Activated T-helper 17 cell treated with anti-CD3 and anti-CD28 coated beads, Interleukin-2, amount 50 U/mL, for 72 hours (primary cell): ENCODE data around the gene PKNOX2. TPM values are rescaled to one million over a fixed set of nuclear protein-coding genes. Genes with fewer than 3 reads are reported as not detected.

Experiments used
- ATAC-seq: fragments of 150-1000 bp; cut with Tn5 transposase; replicated peaks from 2 replicates; pipeline ENCODE4 v1.10.0; 2021; ENCODE audit warnings: mild to moderate bottlenecking, moderate library complexity
- H3K27ac Mint-ChIP-seq: one replicate; pipeline ENCODE4 v1.8.0; 2022; ENCODE audit warnings: mixed read lengths
- H3K27me3 Mint-ChIP-seq: one replicate; pipeline ENCODE4 v1.8.0; 2022; ENCODE audit warnings: mixed read lengths
- H3K36me3 Mint-ChIP-seq: one replicate; pipeline ENCODE4 v1.8.0; 2022; ENCODE audit warnings: low read depth, mild to moderate bottlenecking, mixed read lengths
- H3K4me1 Mint-ChIP-seq: one replicate; pipeline ENCODE4 v1.8.0; 2022; ENCODE audit warnings: mixed read lengths
- H3K4me3 Mint-ChIP-seq: one replicate; pipeline ENCODE4 v1.8.0; 2022; ENCODE audit warnings: mild to moderate bottlenecking, mixed read lengths
- H3K9me3 Mint-ChIP-seq: one replicate; pipeline ENCODE4 v1.8.0; 2022; ENCODE audit warnings: mixed read lengths
- total RNA-seq, 2 donors: library from RNA; stranded (reverse); gene quantifications; one replicate each; pipeline ENCODE4 v1.2.3, GENCODE V29; 2022

The PKNOX2 gene
- total RNA-seq, 2 donors from 2014 or later = not detected

DNA sequence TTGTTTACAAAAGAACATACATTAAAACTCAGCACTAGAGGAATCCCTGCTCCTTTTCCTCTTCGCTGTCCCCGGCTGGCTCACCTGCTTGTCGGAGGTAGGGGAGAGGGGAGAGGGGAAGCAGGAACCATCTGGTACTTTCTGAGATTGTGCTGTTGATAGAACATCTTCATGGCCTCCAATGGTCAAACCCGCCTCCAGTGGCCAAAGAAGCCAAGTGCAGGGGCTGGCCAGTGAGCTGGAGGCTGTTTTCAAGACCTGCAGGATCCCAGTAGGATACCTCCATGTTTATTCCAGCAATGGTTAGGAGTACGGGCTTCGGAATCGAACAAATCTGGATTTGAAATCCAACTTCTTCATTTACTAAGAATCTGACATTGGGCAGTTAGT is 92.6 kb downstream of the PKNOX2 start:
- H3K4me1 Mint-ChIP-seq = no peaks in the 10 kb centered on the region
- H3K27ac Mint-ChIP-seq = no peak overlapping the region
- no peak for ATAC-seq
- H3K36me3 Mint-ChIP-seq = no peaks in the 10 kb centered on the region
- no peak overlapping the region for H3K4me3 Mint-ChIP-seq
- no peaks in the 10 kb centered on the region for H3K9me3 Mint-ChIP-seq
- peaks cover 19% of the 10 kb centered on the region for H3K27me3 Mint-ChIP-seq

DNA sequence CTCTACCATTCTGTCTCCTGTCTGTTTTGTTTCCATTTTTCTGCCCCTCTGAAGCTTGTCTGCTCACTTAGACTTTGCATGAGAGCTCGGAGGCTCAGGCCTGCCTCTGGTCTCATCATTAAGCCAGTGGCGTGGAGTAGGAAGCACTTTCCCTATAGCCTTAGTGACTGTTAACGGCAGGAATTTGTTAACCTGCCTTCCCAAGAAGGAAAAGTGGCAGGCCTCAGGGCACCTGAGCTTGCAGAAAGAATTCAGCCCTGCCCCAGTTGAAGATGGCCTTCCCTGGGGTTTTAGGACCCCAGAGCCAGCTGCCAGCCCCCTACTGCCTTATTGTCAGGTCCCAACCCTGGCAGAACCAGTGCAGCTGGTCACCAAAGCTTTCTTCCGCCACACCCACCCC is 93.2 kb downstream of the PKNOX2 start:
- Mint-ChIP-seq H3K36me3 (no peaks in the 10 kb centered on the region), H3K27ac (no peak overlapping the region), H3K9me3 (no peaks in the 10 kb centered on the region), H3K4me3 (no peak overlapping the region), H3K27me3 (peaks cover 20% of the 10 kb centered on the region), H3K4me1 (peaks cover 2% of the 10 kb centered on the region)
- no peak for ATAC-seq

DNA sequence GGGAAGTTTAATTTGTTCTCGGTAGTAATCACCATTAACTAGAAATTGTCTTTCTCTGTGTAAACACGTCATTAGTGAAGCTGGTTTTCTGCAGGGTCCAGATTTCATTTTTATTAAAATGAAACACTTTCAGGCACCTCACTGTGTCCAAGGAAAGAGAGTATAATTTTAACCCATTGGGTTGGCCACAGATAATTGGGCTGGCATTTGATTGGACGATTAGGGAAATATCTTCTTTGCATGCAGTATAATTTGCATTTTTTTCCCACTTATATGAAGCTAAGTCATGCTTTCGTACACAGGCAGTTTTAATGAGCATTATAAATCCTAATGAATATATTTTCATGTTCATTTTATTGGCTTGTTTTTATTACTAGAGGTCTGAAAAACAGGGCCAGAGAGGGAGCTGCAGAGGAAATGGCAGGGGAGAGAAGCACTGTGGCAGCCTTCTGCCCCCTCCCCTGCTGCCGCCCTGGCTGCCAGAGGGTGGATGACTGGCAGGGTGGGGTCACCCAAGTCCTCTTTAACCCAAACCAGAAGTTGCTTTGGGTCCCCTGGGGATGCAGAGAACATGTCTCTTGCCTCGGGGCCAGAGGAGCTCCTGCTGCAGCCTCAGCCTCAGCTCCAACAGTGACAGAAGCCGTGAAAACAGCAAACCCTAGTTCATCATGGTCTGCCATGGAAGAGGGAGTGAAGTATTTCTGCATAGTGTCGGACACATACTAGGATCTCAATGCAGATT is 93.9 kb downstream of the PKNOX2 start:
- Mint-ChIP-seq H3K9me3 (no peaks in the 10 kb centered on the region), H3K4me1 (peaks cover 4% of the 10 kb centered on the region), H3K4me3 (no peak overlapping the region), H3K27me3 (peaks cover 22% of the 10 kb centered on the region), H3K36me3 (no peaks in the 10 kb centered on the region), H3K27ac (no peak overlapping the region)
- ATAC-seq = no peak

DNA sequence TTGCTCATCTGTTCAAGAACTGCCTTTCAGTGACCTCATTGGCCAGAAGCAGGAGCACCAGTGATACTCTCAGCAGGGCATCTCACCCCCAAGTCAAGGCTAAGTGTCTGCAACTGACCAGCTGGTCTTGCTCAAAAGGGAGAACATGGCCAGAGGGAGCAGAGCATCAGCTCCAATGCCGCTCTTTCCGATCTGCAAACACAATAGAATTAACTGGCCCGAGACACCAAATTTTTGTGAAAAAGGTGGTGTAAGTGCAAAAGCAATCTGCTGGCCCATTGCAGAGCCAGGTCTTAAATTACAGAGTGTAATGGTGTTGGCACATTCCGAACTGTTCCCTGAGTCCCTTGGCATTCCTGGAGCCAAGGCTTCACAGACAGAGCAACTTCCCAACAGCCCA is 97.0 kb downstream of the PKNOX2 start:
- Mint-ChIP-seq H3K4me3 (no peak overlapping the region), H3K27me3 (peaks cover 28% of the 10 kb centered on the region), H3K27ac (no peak overlapping the region), H3K36me3 (no peaks in the 10 kb centered on the region), H3K4me1 (peaks cover 4% of the 10 kb centered on the region), H3K9me3 (no peaks in the 10 kb centered on the region)
- no peak for ATAC-seq

DNA sequence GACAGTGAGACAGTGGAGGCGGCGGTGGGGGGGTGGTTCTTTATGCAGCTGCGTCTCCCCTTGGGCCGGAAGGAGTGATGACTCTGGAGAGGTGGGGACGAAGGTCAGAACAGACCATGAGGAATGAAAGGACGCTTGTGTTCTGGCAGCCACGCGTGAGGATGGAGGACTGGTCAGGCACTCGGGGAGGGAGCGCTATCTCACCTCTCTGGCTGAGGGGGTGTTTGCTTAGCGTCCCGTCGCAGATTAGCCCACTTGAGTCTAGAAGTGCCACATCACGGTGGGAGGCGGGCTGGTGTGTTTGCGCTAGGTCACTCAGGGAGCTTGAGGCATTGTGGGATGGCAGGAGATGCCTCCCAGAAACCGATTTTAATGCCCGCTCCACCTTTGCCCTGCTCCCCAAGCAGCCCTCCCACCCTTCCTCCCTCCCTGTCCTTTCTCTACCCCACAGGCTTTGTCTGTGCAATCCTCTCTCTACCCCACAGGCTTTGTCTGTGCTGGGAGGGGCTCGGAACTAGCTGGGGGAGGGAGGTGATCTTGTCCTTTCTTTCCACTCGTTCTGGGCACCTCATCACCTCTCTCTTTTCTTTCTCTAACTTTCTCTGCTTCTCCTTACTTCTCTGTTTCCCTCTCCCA is 97.8 kb downstream of the PKNOX2 start:
- H3K36me3 Mint-ChIP-seq = no peaks in the 10 kb centered on the region
- H3K9me3 Mint-ChIP-seq = no peaks in the 10 kb centered on the region
- H3K27ac Mint-ChIP-seq = no peak overlapping the region
- H3K4me1 Mint-ChIP-seq = peaks cover 4% of the 10 kb centered on the region
- no peak overlapping the region for H3K4me3 Mint-ChIP-seq
- ATAC-seq = no peak
- peaks cover 27% of the 10 kb centered on the region for H3K27me3 Mint-ChIP-seq

DNA sequence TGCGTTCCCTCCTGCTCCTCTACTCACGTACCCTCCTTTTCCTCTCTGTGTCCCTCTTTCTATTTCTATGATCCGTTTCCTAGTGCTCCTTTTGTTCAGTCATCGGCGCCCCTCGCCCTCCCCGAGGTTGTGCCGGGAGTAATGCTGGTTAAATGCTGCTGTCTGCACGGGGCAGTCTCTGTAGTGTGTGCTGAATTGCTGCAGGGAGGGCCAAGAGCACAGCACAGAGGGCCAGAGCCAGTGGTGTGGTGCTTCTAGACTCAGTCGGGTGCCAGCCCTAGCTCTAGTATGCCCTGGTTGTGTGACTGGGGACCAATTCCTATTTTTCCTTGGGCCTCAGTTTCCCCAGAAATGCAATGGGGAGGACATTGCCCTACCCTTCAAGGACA is 98.3 kb downstream of the PKNOX2 start:
- Mint-ChIP-seq H3K9me3 (no peaks in the 10 kb centered on the region), H3K27ac (no peak overlapping the region), H3K36me3 (no peaks in the 10 kb centered on the region), H3K4me1 (peaks cover 4% of the 10 kb centered on the region), H3K27me3 (peaks cover 32% of the 10 kb centered on the region), H3K4me3 (no peak overlapping the region)
- no peak for ATAC-seq

DNA sequence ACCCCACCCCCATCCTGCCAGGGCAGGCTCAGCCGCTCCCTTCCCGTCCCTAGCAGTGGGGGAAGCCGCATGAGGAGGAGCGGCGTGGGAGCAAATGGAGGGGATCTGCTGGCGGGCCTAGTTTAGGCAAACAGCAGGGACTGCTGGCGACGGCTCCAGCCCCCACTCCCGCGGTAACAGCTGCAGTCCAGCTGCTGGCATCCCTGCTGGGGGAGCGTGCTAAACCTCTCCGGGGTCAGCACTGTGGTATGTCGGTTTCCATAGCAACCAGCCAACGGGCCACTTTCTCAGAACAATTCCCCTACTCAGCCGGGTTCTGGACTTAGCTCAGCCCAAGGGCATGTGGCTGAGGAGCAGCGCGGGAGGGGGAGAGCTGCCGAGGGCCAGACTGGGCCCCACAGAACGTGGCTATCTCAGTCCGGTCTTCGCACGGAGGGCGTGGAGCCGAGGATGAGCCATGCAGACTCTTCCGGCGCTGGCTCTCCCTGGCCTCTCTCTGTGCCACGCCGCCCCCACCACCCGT is 98.8 kb downstream of the PKNOX2 start:
- no peaks in the 10 kb centered on the region for H3K36me3 Mint-ChIP-seq
- peaks cover 4% of the 10 kb centered on the region for H3K4me1 Mint-ChIP-seq
- no peak overlapping the region for H3K4me3 Mint-ChIP-seq
- H3K27me3 Mint-ChIP-seq = peaks cover 33% of the 10 kb centered on the region
- no peak for ATAC-seq
- no peaks in the 10 kb centered on the region for H3K9me3 Mint-ChIP-seq
- no peak overlapping the region for H3K27ac Mint-ChIP-seq

DNA sequence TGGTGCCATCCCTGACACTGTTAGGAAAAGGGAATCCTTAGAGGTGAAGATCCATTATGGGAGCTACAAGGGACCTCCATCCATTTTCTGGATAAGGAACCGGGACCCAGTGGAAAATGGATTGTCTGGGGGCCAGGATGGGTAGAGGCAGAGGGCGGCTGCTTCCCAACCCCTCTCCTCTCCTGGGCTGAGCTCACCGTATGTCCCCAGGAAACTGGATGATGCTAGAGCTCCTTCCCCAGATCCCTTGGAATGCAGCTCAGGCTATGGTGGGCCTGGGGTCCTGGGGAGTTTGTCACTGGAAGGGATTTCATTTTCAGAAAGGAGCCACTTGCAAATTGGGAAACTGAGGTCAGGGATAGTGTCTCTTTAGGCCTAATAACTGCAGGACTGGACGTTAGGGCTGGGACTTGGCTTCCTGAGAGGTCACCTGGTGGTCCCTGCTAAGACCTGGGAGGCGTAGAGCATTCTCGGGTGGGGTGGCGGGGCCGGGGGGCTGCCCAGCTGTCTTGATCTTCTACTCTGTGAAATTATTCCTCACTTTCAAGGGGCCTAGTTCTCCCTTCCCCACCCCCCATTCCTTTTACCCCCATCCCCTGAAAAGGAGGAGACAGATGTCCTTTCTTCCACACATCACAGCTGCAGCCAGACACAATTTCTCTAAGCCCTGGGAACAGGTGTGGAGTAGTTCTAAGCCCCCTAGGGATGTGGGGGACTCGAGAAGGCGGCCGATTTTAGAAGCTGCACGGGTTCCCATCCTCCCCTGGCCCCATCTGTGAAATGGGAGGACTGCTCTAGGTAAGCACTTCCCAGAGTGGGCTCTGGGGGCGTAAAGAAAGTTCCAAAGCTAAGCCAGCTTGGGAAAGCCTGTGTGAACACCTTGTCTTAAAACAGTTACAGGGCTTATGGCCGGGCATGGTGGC is 99.8 kb downstream of the PKNOX2 start:
- ATAC-seq = no peak
- Mint-ChIP-seq H3K36me3 (no peaks in the 10 kb centered on the region), H3K4me3 (no peak overlapping the region), H3K27ac (no peak overlapping the region), H3K4me1 (peaks cover 4% of the 10 kb centered on the region), H3K27me3 (peaks cover 36% of the 10 kb centered on the region), H3K9me3 (no peaks in the 10 kb centered on the region)

DNA sequence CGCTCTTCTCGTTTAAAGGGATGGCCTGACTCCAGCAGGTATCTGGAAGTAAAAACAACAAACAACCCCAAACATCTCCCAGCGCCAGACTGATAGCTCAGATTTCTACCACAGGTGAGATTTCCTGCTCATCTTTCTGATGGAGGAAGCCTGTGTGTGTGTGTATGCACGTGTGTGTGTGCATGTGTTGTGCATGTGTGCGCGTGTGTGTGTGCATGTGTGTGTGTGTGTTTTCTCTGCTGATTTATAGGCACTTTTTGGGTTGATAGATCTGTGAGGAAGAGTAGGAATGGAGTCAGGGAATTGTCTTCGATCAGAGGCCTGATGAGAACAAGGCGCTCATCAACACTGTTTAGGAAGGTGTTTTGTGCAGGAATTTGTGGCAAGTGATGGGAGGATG is 103.0 kb downstream of the PKNOX2 start:
- no peak overlapping the region for H3K27ac Mint-ChIP-seq
- no peaks in the 10 kb centered on the region for H3K36me3 Mint-ChIP-seq
- peaks cover 4% of the 10 kb centered on the region for H3K4me1 Mint-ChIP-seq
- H3K27me3 Mint-ChIP-seq = peaks cover 30% of the 10 kb centered on the region
- no peak for ATAC-seq
- H3K9me3 Mint-ChIP-seq = no peaks in the 10 kb centered on the region
- H3K4me3 Mint-ChIP-seq = no peak overlapping the region

DNA sequence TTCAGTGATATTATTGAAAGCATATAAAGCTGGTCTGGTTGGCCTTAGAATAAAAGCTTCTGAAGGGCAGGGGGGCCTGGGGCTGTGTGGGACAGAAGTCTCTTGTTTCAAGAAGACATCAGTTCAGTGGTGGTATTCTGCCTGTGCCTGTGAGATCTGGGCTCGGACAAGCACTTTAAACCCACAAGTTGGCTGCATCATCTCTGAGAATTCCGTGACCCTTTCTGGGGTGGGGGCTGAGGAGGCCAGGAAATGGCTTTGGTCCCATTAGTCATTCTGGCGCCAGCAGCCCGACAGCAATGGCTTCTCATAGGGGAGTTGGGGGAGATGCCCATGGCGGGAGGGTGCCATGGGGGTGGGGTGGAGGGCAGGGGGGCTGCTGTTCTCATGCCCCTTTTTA is 104.1 kb downstream of the PKNOX2 start:
- H3K4me3 Mint-ChIP-seq = no peak overlapping the region
- H3K4me1 Mint-ChIP-seq = no peaks in the 10 kb centered on the region
- no peak overlapping the region for H3K27ac Mint-ChIP-seq
- H3K27me3 Mint-ChIP-seq = peaks cover 31% of the 10 kb centered on the region
- H3K9me3 Mint-ChIP-seq = no peaks in the 10 kb centered on the region
- no peak for ATAC-seq
- H3K36me3 Mint-ChIP-seq = no peaks in the 10 kb centered on the region

DNA sequence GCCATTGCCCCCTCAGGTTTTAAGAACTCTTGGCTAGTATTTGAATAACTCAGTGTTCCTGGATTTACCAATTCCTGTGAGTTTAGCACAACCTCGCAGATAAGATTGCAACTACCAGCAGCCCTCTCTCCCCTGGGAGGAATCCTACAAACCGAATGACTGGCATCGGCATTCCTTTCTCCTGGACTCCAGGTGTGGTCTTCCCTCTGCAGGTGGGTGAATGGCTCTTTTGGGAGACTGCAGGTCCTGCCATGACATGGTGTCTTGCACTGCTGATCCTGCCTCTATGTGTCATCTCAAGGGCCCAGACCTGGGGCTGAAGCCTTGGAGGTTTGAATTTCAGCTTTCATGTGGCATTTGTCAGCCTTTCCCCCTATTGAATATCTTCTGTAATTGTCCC is 105.6 kb downstream of the PKNOX2 start:
- Mint-ChIP-seq H3K36me3 (no peaks in the 10 kb centered on the region), H3K27me3 (peaks cover 26% of the 10 kb centered on the region), H3K27ac (no peak overlapping the region), H3K4me1 (no peaks in the 10 kb centered on the region), H3K4me3 (no peak overlapping the region), H3K9me3 (no peaks in the 10 kb centered on the region)
- no peak for ATAC-seq

DNA sequence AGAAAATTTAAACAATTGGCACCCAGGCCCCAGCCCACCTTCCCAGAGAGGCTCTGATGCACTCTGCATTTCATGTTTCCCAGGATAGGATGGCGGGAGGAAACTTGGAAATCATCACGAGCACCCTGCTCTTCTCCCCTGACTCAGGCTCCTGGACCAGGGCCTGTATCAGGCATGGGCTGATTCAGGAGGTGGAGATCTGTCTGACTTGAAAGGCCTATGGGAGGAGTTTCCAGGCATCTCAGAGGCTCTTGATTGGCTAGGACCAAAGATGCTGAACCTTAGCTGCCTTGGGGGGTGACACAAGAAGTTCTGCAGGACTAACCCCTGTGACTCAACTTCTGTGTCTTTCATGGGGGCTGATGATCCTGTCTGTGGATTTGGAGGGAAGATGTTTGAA is 106.2 kb downstream of the PKNOX2 start:
- Mint-ChIP-seq H3K27ac (no peak overlapping the region), H3K4me3 (no peak overlapping the region), H3K27me3 (peaks cover 23% of the 10 kb centered on the region), H3K4me1 (no peaks in the 10 kb centered on the region), H3K9me3 (no peaks in the 10 kb centered on the region), H3K36me3 (no peaks in the 10 kb centered on the region)
- ATAC-seq = no peak

DNA sequence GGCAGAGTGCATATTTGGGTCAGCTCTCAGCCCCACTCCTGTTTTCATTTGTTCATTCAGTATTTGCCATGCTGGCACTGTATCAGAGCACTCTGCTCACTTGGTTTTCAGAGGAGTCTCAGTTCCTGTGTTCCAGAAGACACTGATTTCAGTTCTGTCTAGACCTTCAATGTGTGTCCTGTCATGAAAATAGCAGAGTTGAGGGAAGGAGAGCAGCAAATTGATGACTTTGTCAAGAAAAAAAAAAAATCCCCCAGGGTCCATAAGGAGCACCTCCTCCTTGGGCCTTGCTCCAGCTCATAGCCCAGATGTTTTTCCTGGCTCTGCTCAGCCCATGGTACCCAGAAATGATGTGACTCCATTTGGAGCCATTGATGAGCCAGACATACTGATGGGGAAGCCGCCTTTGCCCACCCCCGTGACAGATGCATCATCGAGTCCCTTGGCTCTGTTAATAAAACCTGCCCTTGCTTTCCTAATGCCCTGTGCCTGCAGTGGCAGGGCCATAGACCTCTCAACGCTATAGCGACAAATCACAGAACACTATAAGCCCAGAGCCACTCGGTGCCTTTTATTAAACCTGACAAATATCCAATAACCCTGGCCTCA is 107.0 kb downstream of the PKNOX2 start:
- Mint-ChIP-seq H3K36me3 (no peaks in the 10 kb centered on the region), H3K9me3 (no peaks in the 10 kb centered on the region), H3K4me1 (no peaks in the 10 kb centered on the region), H3K27ac (no peak overlapping the region), H3K4me3 (no peak overlapping the region), H3K27me3 (peaks cover 23% of the 10 kb centered on the region)
- no peak for ATAC-seq

DNA sequence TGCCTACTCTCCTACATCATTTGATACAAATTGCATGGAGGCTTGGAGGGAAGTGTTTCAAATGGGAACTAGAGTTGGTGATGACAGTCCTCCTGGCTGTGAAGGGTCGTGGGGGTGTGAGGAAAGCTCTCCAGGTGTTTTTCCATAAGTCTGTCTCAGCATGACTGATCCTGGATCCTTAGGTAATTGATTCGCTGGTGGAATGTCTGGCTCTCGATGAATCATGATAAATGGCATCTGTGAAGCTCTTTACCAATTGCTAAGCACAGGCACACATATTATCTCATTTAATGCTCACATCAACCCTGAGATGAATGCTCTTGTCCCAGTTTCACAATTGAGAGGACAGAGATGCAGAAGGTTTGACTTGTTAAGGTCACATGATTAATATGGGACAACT is 107.5 kb downstream of the PKNOX2 start:
- H3K4me3 Mint-ChIP-seq = no peak overlapping the region
- H3K4me1 Mint-ChIP-seq = no peaks in the 10 kb centered on the region
- no peaks in the 10 kb centered on the region for H3K9me3 Mint-ChIP-seq
- H3K27me3 Mint-ChIP-seq = peaks cover 21% of the 10 kb centered on the region
- ATAC-seq = no peak
- no peaks in the 10 kb centered on the region for H3K36me3 Mint-ChIP-seq
- H3K27ac Mint-ChIP-seq = no peak overlapping the region
